Heart left ventricle (tissue), 13 donors: ENCODE measurements around the gene METTL21C.

Source experiments
- POLR2A ChIP-seq, 2 donors: fragments of 450-650 bp; IDR thresholded peaks; one replicate each; pipeline ENCODE4 v1.6.1; 2017; ENCODE audit warnings: antibody characterized with exemption in 2 of 2, mild to moderate bottlenecking in 2 of 2, moderate library complexity in 2 of 2
- TF ChIP-seq, protein P1 (sequence below), 12 donors: fragments of 200-600 bp; sonication (generic) in 4 of 12; IDR thresholded peaks; one replicate each; pipeline versions ENCODE4 v1.5.0 to v1.8.0; 2018 to 2022; ENCODE audit warnings: antibody characterized with exemption in 12 of 12, mild to moderate bottlenecking in 5 of 12
- donor health status: ischemic (EF 13 %, LVEDD 7.1; RV severe dilation, severe dysfunction).
- donor health status: DM: no; HTN: yes; CAD: no.
- donor health status: DM: no; HTN: no; CAD: no.
- donor health status: ischemic (EF 25% LVEDD 6.9; RV normal size, moderate dysfunction).
- donor health status: ischemic (EF 25% LVEDD 5.7; RV mildly dilated, moderate dysfunction).
- donor health status: ischemic (EF 35%, LVEDD 5.7; RV mildly dilated, moderate dysfunction).
- donor health status: nonischemic (EF 11% LVEDD 7.7; RV severe dilation, severe dysfunction).
- donor health status: DM: yes; HTN: yes; CAD: no.
- donor health status: PGD.
- donor health status: ischemic (EF 29% LVEDD 5.4; RV normal size, mild dysfunction).
- donor health status: nonischemic (EF 23%, LVEDD 6.1; RV moderate dilation, normal function).

DNA sequence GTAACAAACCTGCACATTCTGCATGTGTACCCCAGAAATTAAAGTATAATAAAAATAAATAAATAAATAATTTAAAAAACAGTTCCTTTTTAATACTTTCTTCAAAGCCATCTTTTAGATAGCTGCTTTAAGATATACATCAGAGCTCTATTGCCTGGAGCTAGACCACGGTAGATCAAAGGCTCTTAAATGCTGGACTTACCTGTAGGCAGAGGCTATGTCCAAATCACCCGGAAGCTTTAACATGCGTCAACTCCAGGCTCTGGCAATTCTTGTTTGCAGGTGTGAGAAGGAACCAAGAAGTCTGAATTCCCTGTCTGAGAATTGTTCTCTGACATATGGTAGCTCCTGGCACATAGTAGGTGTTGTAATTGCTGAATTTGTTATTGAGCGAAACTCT, 1.6 kb upstream of the METTL21C start:
- TF ChIP-seq, protein P1, sequence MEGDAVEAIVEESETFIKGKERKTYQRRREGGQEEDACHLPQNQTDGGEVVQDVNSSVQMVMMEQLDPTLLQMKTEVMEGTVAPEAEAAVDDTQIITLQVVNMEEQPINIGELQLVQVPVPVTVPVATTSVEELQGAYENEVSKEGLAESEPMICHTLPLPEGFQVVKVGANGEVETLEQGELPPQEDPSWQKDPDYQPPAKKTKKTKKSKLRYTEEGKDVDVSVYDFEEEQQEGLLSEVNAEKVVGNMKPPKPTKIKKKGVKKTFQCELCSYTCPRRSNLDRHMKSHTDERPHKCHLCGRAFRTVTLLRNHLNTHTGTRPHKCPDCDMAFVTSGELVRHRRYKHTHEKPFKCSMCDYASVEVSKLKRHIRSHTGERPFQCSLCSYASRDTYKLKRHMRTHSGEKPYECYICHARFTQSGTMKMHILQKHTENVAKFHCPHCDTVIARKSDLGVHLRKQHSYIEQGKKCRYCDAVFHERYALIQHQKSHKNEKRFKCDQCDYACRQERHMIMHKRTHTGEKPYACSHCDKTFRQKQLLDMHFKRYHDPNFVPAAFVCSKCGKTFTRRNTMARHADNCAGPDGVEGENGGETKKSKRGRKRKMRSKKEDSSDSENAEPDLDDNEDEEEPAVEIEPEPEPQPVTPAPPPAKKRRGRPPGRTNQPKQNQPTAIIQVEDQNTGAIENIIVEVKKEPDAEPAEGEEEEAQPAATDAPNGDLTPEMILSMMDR (IDR thresholded peaks at IDR 0.05) = no peak
- TF ChIP-seq POLR2A (IDR thresholded peaks at IDR 0.05) = no peak
